Measurements from ENCODE around the gene TRIO. TPM values are rescaled to one million over a fixed set of nuclear protein-coding genes. Genes with fewer than 3 reads are reported as not detected.

Gene TRIO
- total and polyA plus RNA-seq, 2 donors (not counting 3 experiments of a cell fraction or from before 2014, with no cell fraction given): 82.9 to 248 TPM

DNA sequence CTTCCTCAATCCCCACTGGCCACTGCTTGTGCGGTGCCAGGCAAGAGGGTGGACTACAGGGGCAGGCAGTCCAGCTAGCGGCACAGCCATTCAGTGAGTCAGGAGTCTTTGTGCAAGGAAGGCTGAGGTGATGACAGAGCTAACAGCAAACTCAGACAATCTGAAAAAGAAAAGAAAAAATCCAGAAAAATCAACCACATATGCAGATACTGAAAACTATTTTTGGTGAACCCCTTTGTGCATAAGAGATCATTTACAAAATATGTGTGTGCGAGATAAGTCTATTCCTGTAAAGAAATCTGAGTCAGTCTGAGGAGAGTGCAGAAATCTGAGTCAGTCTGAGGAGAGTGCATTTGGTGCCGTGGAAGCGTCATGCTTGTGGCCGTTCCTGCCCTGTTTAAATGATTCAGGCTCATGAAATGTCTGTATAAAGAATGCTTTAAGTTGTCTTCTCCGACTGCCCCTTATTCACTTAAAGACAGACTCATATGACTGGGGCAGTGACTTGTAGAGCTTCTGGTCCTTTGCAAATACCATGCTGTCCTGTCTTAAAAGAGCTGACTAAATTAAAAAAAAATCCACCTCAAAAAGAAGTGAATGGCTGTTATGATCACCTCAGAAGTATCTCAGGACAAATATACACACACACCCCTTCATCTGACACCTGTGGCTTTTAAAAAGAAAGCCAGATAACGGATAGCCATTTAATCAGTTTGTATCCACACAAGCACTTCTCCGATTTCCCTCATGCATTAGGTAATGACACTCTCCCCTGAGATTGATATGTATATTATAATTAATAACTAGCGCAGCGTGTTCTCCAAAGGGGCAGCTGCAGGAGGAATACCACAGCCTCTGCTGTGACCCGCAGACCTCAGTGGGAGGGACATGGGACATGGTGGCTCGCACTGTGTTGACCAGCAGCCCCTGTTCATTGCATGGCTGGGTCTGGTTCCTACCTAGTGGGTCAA, 47.3 kb downstream of the TRIO start:
- H3K79me2 ChIP-seq (ENCODE audit: control insufficient read depth, insufficient read depth, low read length): peaks cover 95% of the 10 kb centered on the region
- peak overlapping the region; percentile 74 for H3K27ac ChIP-seq (ENCODE audit: insufficient read depth, low read depth, low read length)
- H4K20me1 ChIP-seq (replicated peaks; ENCODE audit: control insufficient read depth, extremely low read depth, insufficient read depth, low read length): peaks cover under 1% of the 10 kb centered on the region
- dilution Hi-C loops (cut with MboI; ENCODE audit: extremely low pct_ligation_motif_present, low sequenced_read_pairs) (no loop called here), intact Hi-C loops (cut with micrococcal nuclease) (loop anchor here (1.0 to 2.0 kb wide), 4 partner anchors 11 to 80 kb away; no protein-coding TSS in a partner anchor)
- FAIRE-seq (peak; percentile 88), DNase-seq (ENCODE audit: low read depth, low spot score) (peak; percentile 93)
- ChIA-PET CTCF (interaction anchor here (1.0 to 3.6 kb wide), 7 partner anchors 11 to 79 kb away, joined by 3 to 25 read pairs (median 5); no protein-coding TSS in a partner anchor), POLR2A (interaction anchor here (0.9 to 1.4 kb wide), 4 partner anchors 14 to 47 kb away, joined by 3 to 6 read pairs (median 3); no protein-coding TSS in a partner anchor)
- TF ChIP-seq MYC (IDR thresholded peaks at IDR 0.05; ENCODE audit: low read depth, low read length) (no peak), JUN (IDR thresholded peaks at IDR 0.05; ENCODE audit: borderline replicate concordance, insufficient read depth, insufficient read length, low read depth) (peak; percentile 71), GATA2 (IDR thresholded peaks at IDR 0.05; ENCODE audit: insufficient read depth, insufficient read length, low read depth, low read length) (peak; percentile 70), FOS (IDR thresholded peaks at IDR 0.05; ENCODE audit: borderline replicate concordance, insufficient read depth, low read length) (peak; percentile 92), POLR2A (IDR thresholded peaks at IDR 0.05; ENCODE audit: low read depth, low read length) (no peak), POLR2AphosphoS5 (IDR thresholded peaks at IDR 0.05; ENCODE audit: insufficient read depth, low read depth, low read length) (peak; percentile 66), EZH2 (IDR thresholded peaks at IDR 0.05; ENCODE audit: borderline replicate concordance, low read depth, low read length, severe bottlenecking) (no peak)
- TF ChIP-seq, protein P1, sequence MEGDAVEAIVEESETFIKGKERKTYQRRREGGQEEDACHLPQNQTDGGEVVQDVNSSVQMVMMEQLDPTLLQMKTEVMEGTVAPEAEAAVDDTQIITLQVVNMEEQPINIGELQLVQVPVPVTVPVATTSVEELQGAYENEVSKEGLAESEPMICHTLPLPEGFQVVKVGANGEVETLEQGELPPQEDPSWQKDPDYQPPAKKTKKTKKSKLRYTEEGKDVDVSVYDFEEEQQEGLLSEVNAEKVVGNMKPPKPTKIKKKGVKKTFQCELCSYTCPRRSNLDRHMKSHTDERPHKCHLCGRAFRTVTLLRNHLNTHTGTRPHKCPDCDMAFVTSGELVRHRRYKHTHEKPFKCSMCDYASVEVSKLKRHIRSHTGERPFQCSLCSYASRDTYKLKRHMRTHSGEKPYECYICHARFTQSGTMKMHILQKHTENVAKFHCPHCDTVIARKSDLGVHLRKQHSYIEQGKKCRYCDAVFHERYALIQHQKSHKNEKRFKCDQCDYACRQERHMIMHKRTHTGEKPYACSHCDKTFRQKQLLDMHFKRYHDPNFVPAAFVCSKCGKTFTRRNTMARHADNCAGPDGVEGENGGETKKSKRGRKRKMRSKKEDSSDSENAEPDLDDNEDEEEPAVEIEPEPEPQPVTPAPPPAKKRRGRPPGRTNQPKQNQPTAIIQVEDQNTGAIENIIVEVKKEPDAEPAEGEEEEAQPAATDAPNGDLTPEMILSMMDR (IDR thresholded peaks at IDR 0.05; ENCODE audit: extremely low read depth in 1 of 2, insufficient read depth in 1 of 2, low read depth in 1 of 2, low read length in 2 of 2): no peak
- TF ChIP-seq, protein P2, sequence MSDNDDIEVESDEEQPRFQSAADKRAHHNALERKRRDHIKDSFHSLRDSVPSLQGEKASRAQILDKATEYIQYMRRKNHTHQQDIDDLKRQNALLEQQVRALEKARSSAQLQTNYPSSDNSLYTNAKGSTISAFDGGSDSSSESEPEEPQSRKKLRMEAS (IDR thresholded peaks at IDR 0.05; ENCODE audit: insufficient read depth, insufficient read length): no peak
- TSS peak; percentile 1 for BruUV-seq (replicated peaks)
- H3K36me3 ChIP-seq (ENCODE audit: control insufficient read depth in 2 of 2, extremely low read depth in 1 of 2, insufficient read depth in 2 of 2, low read length in 2 of 2): no peaks in the 10 kb centered on the region
- no peaks in the 10 kb centered on the region for H3K9me3 ChIP-seq (replicated peaks; ENCODE audit: control insufficient read depth, insufficient read depth, low read length)
- peak overlapping the region; percentile 43 for H3K9ac ChIP-seq (replicated peaks; ENCODE audit: extremely low read depth, insufficient read depth, low read length)
- no peak overlapping the region for H2AFZ ChIP-seq (ENCODE audit: low read depth, low read length)
- peak overlapping the region; percentile 47 for H3K4me2 ChIP-seq (ENCODE audit: insufficient read depth, low read length)
- no peaks in the 10 kb centered on the region for H3K9me1 ChIP-seq (replicated peaks; ENCODE audit: control insufficient read depth, extremely low read depth, insufficient read depth, low read length)
- no peak overlapping the region for H3K4me3 ChIP-seq (replicated peaks in 1 of 3; ENCODE audit: insufficient read depth in 1 of 3, low read depth in 1 of 3, low read length in 3 of 3)
- peaks cover 86% of the 10 kb centered on the region for H3K4me1 ChIP-seq (ENCODE audit: control insufficient read depth, extremely low read depth, insufficient read depth, low read length)
- no peaks in the 10 kb centered on the region for H3K27me3 ChIP-seq (ENCODE audit: control insufficient read depth in 2 of 2, insufficient read depth in 2 of 2, low read length in 2 of 2)
